ENCODE results near the gene EPHB3.

DNA sequence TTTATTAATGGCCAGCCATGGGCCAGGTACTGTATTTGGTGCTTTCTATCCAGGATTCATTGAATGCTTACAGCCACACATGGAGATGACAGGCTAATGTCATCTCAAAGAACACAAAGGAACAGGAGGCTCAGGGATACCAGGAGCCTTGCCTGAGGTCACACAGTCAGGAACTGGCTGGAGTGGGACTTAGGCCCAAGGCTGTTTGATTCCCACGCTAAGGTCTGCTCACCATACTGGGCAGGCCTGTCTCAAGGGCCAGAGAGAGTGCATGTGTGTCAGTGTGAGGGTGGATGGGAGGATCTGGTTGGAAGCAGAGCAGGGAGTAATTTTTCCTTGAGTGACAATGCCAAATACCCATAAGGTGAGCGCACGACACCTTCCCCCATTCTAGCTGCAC is 37.6 kb downstream of the EPHB3 start:
- no peak for TF ChIP-seq EZH2phosphoT487 (IDR thresholded peaks at IDR 0.05; ENCODE audit: low read length)
- TF ChIP-seq, protein P1, sequence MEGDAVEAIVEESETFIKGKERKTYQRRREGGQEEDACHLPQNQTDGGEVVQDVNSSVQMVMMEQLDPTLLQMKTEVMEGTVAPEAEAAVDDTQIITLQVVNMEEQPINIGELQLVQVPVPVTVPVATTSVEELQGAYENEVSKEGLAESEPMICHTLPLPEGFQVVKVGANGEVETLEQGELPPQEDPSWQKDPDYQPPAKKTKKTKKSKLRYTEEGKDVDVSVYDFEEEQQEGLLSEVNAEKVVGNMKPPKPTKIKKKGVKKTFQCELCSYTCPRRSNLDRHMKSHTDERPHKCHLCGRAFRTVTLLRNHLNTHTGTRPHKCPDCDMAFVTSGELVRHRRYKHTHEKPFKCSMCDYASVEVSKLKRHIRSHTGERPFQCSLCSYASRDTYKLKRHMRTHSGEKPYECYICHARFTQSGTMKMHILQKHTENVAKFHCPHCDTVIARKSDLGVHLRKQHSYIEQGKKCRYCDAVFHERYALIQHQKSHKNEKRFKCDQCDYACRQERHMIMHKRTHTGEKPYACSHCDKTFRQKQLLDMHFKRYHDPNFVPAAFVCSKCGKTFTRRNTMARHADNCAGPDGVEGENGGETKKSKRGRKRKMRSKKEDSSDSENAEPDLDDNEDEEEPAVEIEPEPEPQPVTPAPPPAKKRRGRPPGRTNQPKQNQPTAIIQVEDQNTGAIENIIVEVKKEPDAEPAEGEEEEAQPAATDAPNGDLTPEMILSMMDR (IDR thresholded peaks at IDR 0.05; ENCODE audit: low read length): no peak
